Mucosa of descending colon (tissue), 3 donors: ENCODE measurements around the gene HECTD4. TPM values are rescaled to one million over a fixed set of nuclear protein-coding genes. Genes with fewer than 3 reads are reported as not detected.
A peak's percentile ranks its signal among the peaks of the same experiment; 100 is the strongest.
"Not testable (repeated sequence)": the region's sequence is repeated elsewhere in the genome, so short reads cannot be mapped to it uniquely, and the experiment has no call there.

Experiments
- ATAC-seq: fragments of 200-7000 bp; cut with Tn5 transposase; one replicate; pipeline ENCODE4 v1.9.1; 2020; ENCODE audit warnings: mild to moderate bottlenecking, moderate library complexity
- DNase-seq, 3 donors: peaks; one replicate each; pipeline ENCODE4 v3.0.0-alpha.2; 2020
- H3K36me3 ChIP-seq: fragments of 200-600 bp; one replicate; pipeline ENCODE4 v1.8.0; 2021; ENCODE audit warnings: low read depth, mild to moderate bottlenecking
- H3K4me1 ChIP-seq: fragments of 200-600 bp; one replicate; pipeline ENCODE4 v1.8.0; 2021; ENCODE audit warnings: low read depth, mild to moderate bottlenecking
- H3K4me3 ChIP-seq: fragments of 200-600 bp; one replicate; pipeline ENCODE4 v1.8.0; 2021; ENCODE audit warnings: mild to moderate bottlenecking
- H3K9me3 ChIP-seq: fragments of 200-600 bp; one replicate; pipeline ENCODE4 v1.8.0; 2021; ENCODE audit warnings: mild to moderate bottlenecking
- intact Hi-C, 2 donors: fragments of 100-400 bp; cut with DNase I in 1 of 2; cut with micrococcal nuclease in 1 of 2; formaldehyde crosslinking; loops; one replicate each; pipeline versions ENCODE4 v1.11.0 to v1.11.1; 2022; cut with DNase I, micrococcal nuclease
- total RNA-seq, 3 donors: library from RNA; stranded (reverse); fragmentation: NEBNext Ultra II Directional in 2 of 3; extraction: Animal tissue kit (Norgen Biotek cat#: 25700) in 2 of 3; gene quantifications; one replicate each; pipeline versions ENCODE4 v1.2.1 to v1.2.4, GENCODE V29; 2021 to 2023
- TF ChIP-seq, protein P1 (sequence below): fragments of 200-600 bp; IDR thresholded peaks from one replicate; pipeline ENCODE4 v1.8.0; 2022; ENCODE audit warnings: antibody characterized with exemption, mild to moderate bottlenecking
- donor health status: DM: no; HTN: no; CAD: no; lungs with moderate emphysema.
- donor health status: DM: no; HTN: no; CAD: no.
- donor health status: DM: no; HTN: yes; CAD: no.

Gene HECTD4
- total RNA-seq, 3 donors from 2014 or later: 57.0 to 75.5 (median 59.7) TPM

- TF ChIP-seq, protein P1, sequence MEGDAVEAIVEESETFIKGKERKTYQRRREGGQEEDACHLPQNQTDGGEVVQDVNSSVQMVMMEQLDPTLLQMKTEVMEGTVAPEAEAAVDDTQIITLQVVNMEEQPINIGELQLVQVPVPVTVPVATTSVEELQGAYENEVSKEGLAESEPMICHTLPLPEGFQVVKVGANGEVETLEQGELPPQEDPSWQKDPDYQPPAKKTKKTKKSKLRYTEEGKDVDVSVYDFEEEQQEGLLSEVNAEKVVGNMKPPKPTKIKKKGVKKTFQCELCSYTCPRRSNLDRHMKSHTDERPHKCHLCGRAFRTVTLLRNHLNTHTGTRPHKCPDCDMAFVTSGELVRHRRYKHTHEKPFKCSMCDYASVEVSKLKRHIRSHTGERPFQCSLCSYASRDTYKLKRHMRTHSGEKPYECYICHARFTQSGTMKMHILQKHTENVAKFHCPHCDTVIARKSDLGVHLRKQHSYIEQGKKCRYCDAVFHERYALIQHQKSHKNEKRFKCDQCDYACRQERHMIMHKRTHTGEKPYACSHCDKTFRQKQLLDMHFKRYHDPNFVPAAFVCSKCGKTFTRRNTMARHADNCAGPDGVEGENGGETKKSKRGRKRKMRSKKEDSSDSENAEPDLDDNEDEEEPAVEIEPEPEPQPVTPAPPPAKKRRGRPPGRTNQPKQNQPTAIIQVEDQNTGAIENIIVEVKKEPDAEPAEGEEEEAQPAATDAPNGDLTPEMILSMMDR: no peak
- Histone ChIP-seq H3K36me3 (no peaks in the 10 kb centered on the region), H3K9me3 (no peaks in the 10 kb centered on the region), H3K4me1 (peaks cover 18% of the 10 kb centered on the region), H3K4me3 (no peak overlapping the region)
- DNase-seq (no peak), ATAC-seq (peak; percentile 78)
- intact Hi-C loops: no loop called here
These were observed 31.3 kb downstream of the HECTD4 start for GRCh38 chr12:112350593-112351592.

DNA sequence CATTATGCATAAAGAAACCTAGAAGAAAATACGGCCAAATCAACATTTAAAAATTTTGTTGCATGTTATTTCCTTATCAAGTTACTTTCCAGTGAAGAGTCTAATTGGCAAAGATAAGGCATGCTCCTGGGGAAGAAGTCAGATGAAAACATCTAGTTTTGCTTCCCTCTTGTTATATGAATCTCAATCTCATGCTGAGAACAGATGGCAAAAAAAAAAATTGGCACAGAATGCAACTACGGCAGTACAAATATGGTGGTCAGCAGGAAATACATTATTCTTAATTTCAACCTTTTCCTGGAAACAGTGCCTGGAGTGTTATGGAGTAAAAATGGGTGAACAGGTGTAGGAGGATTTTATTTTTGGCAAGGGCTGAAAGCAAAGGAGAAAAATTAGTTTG is 32.8 kb downstream of the HECTD4 start:
- no peaks in the 10 kb centered on the region for H3K9me3 ChIP-seq
- H3K36me3 ChIP-seq: no peaks in the 10 kb centered on the region
- no peak overlapping the region for H3K4me3 ChIP-seq
- ATAC-seq: no peak
- peaks cover 18% of the 10 kb centered on the region for H3K4me1 ChIP-seq
- intact Hi-C loops: no loop called here
- no peak for DNase-seq
- TF ChIP-seq, protein P1: no peak

- H3K9me3 ChIP-seq, DNase-seq, ATAC-seq, intact Hi-C loops, H3K36me3 ChIP-seq, H3K4me3 ChIP-seq: not testable (repeated sequence)
- H3K4me1 ChIP-seq: peaks cover 18% of the 10 kb centered on the region
These were observed 33.3 kb downstream of the HECTD4 start for GRCh38 chr12:112348926-112349325.

DNA sequence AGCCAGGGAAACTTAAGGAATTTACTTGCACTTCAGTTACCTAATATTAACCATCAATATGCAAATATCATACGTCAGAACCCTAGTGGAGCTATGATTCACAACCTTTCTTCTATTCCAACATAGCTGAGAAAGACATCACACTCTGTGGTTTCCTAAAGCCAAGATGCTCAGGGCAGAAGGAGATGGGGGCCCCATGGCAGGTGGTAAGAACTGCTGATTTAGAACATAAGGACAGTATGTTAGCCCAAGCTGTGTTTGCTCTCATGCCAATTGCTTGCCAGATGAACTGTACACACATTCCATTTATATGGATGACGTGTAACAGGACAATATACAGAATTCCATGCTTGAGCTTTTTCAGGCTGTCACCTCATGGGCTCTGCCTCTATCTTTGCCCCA is 34.6 kb downstream of the HECTD4 start:
- TF ChIP-seq, protein P1: no peak
- no peak for DNase-seq
- intact Hi-C loops: no loop called here

GRCh38 chr12:112346194-112346593 is 36.0 kb downstream of the HECTD4 start:
- no peak for ATAC-seq
- Histone ChIP-seq H3K4me3 (no peak overlapping the region), H3K4me1 (peaks cover 14% of the 10 kb centered on the region), H3K9me3 (no peaks in the 10 kb centered on the region), H3K36me3 (no peaks in the 10 kb centered on the region)
- no peak for DNase-seq
- TF ChIP-seq, protein P1: no peak
- intact Hi-C loops: no loop called here

More for the DNA sequence above, 34.6 kb downstream of the HECTD4 start:
- Histone ChIP-seq H3K36me3 (no peaks in the 10 kb centered on the region), H3K4me1 (peaks cover 18% of the 10 kb centered on the region), H3K9me3 (no peaks in the 10 kb centered on the region), H3K4me3 (no peak overlapping the region)
- ATAC-seq: no peak

DNA sequence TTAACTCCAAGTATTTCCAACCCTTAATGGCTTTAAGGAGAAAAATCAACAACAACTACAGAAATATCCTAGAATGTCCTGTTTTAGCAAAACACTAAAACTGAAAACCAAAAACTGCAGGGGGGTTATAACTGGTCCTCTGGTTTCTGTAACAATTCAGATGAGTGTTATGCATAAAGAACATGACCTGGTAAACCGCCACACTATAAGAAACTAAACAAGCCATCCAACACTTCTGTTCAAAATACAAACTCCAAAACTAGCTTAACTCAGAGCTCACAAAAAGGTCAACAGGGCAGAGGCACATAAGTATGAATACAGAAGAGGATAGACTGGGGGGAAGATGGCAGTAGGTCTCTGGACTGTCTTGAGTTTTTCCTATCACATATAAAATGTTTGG is 38.0 kb downstream of the HECTD4 start:
- H3K4me1 ChIP-seq: no peaks in the 10 kb centered on the region

More for the DNA sequence above, 38.0 kb downstream of the HECTD4 start:
- no peaks in the 10 kb centered on the region for H3K36me3 ChIP-seq
- DNase-seq (no peak), ATAC-seq (no peak)
- H3K9me3 ChIP-seq: no peaks in the 10 kb centered on the region
- intact Hi-C loops: no loop called here
- TF ChIP-seq, protein P1: no peak
- no peak overlapping the region for H3K4me3 ChIP-seq
